ENCODE data around the gene CNNM4.

CNNM4 gene

DNA sequence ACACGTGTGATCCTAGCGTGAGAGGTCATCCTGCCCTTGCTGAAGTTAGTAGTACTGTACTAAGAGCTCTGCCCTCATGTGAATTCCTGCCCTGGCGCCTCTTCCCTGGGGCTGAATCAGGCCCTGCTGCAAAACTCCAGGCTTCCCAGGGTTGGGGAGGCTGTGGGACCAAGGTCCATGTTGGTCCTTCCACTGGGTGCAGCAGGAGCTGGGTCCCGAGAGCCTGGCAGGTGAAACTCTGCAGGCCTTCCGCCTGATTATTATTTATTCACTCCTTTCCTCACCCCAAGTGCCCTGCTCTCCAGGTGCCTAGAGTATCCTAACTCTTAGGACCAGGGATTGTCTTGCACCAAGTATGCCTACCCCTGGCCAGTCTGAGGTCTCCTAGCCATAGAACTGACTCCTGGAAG is 50.1 kb downstream of the CNNM4 start:
- no peak for DNase-seq (ENCODE audit: low spot score)

DNA sequence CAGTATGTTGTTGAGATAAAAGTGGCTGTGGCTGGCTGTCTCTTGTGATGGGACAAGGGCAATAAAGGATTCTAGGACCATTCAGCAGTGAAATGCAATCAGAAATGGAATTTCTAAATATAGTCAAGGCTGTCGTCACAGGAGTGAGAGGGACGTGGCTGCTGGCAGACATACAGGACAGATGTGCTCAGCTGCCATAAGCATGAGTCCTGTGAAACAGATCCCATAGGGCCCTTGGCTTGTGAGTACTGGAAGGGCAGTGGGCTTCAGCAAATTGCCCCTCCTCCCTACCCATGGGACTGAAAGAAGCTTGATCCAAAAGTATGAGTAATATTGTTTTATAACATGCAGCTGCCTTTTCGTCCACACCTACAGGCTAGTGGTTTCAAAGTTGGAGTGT is 51.2 kb downstream of the CNNM4 start:
- DNase-seq (ENCODE audit: low spot score): no peak

DNA sequence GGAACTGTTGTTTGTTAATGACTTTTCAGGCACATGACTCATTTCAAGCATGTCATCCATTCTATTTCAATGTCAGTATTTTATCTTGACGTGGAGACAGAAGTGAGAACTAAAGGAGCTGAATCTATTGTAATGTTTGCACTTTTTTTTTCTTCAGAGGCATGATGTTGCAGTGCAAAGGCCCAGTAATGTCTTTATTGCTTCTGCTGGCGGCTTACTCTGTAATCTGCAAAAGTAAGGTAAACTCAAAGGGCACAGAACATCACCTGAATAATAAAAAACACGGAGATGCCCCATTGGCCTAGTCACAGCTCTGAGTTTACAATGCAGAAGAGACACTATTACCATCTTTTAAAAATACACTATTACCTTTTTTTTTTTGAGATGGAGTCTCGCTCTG is 53.0 kb downstream of the CNNM4 start:
- no peak for DNase-seq (ENCODE audit: low spot score)

DNA sequence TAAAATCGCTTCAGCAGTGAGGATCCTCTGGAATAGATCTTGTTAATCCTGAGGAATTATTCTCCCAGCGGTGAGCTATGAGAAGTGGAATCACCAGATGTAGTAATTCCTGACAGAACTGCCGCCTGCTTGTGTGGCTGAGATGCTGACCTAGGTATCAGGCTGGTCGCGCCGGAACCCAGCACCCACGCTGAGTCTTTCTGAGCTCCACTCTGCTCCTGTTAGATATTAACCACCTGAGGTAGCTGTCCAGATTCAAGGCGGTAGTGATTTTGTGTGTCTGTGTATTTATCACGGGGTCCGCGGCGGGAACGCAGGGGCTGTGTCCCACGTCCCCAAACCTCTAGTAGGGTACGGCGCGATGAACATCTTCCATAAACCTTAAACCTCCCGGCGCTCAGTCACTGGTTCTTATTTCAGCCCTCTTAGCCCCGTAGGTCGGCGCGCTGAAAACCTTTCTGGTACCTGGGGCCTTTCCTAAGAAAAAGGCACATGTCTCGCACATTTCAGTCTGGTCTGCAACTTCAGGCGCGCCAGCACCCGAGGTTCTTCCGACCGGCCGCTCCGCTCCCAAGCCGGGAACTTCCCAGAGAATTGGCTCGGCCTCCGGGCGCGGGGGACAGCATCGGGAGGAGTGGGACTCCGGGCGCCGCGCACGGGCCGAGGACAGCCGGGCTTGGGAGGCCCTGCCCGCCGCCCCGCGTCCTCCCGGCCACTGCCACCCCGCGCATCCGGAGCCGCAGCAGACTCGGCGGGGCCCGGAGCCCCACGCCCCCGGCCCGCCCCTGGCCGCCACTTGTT is 54.8 kb downstream of the CNNM4 start:
- DNase-seq (ENCODE audit: low spot score): no peak

DNA sequence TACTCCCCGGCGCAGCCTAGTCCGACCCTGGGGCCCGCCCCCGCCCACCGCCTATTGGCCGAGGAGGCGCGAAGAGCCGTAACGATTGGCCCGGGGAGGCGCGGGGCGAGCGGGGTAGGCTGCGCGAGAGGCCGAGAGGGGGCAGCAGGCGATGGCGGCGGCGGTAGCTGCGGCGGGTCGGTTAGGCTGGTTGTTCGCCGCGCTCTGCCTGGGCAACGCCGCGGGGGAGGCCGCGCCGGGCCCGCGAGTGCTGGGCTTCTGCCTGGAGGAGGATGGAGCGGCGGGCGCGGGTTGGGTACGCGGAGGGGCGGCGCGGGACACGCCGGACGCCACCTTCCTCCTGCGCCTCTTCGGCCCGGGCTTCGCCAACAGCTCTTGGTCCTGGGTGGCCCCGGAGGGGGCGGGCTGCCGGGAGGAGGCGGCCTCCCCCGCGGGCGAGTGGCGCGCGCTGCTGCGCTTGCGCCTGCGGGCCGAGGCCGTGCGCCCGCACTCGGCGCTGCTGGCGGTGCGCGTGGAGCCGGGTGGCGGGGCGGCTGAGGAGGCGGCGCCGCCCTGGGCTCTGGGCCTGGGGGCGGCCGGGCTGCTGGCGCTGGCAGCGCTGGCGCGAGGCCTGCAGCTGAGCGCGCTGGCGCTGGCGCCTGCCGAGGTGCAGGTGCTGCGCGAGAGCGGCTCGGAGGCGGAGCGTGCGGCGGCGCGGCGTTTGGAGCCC is 55.6 kb downstream of the CNNM4 start, which contains the start of gene CNNM3:
CNNM3 (plus strand) TSS at position 142 of the 709 bp plus-strand sequence; CDS start at position 152, 10 bp downstream.
- peak; percentile 95 for DNase-seq (ENCODE audit: low spot score)

DNA sequence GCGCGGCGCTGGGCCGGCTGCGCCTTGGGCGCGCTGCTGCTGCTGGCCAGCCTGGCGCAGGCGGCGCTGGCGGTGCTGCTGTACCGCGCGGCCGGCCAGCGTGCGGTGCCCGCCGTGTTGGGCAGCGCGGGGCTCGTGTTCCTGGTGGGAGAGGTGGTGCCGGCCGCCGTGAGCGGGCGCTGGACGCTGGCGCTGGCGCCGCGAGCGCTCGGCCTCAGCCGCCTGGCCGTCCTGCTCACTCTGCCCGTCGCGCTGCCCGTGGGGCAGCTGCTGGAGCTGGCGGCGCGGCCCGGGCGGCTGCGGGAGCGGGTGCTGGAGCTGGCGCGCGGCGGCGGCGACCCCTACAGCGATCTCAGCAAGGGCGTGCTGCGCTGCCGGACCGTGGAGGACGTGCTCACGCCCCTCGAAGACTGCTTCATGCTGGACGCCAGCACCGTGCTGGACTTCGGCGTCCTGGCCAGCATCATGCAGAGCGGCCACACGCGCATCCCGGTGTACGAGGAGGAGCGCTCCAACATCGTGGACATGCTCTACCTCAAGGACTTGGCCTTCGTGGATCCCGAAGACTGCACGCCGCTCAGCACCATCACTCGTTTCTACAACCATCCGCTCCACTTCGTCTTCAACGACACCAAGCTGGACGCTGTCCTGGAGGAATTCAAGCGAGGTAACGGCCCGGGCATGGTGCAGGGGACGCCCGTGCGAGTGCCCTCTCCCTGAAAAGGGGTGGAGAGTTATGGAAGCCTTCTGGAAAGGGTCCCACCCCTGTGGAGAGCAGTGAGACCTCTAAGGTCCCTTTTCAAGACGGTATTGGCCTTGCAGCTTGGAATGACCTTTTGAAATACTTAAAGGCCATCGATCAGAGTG is 56.4 kb downstream of the CNNM4 start:
- DNase-seq (ENCODE audit: low spot score): no peak

DNA sequence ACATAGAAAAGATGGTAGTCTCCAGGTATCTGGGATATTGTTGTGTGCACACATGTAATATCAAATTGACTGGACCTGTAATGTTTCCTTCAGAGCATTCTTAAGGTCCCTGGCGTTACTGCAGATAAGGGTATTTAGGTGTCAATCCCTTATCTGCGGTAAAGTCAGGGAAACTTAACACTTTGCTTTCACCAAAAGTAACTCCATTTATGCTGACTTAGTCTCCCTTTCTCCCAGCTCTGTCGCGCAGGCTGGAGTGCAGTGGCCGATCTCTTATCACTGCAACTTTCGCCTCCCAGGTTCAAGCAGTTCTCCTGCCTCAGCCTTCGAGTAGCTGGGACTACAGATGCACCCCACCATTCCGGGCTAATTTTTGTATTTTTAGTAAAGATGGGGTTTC is 57.2 kb downstream of the CNNM4 start:
- DNase-seq (ENCODE audit: low spot score): no peak

DNA sequence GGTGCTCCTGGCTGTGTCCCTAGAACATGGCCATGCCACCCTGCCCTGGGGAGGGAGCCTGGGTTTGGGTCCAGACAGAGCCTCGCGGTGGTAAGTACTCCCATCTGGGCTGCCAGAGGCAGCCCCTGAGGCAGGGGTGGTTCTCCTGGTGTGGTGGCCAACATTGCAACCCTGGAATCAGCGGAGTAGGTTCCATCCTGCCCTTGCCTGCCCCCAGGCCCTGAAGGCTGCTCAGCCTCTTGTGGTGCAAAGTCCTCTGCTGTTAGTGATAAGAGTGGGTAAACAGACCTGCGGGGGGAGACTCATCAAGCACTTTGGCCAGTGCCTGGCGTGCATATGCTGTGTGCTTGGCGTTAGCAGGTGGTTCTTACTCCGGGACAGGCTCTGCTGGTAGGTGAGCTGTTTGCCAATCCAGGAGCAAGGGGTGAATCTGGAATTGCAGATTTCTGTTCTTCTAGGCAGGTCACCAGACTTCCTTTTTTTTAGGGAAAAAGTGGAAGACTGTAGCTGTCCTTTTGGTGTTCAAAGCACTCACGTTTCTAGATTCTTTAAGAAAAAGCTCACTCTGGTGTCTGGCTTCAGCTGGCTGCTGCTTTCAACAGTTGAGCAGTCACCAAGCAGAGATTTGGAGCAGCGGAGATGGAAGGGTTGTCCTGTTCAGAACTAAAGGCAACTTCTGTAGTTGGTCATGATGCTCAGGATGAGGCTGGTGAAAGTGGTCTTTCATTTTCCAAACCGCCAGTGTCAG is 58.6 kb downstream of the CNNM4 start:
- DNase-seq (ENCODE audit: low spot score): no peak

DNA sequence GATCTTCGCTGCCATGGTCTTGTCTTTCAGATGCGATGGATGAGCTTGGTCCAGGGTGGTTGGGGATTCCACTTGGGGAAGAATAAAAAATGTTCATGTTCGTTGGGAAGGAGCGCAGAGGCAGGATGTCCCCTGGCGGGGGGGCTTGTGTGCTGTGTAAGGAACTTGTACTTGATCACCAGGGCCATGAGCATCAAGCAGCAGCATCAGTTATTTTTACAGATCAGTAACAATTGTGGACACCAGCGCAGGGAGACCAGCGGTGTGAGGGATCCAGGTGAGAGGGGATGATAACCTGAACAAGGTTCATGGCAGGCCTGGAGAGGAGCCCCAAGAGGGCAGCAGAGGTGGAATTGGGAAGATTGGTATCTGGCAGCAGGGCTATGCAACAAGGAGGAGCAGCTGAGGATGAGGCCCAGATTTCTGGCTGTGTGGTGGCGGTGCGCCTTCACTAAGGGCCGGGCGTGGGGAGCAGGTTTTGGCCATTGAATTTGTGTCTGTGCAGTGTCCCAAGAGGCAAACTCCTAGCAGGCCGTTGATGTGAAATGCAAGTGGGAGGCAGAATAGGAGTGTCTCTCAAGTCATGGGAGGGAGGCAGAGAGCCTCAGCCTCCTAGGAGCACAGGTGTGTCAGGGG is 59.3 kb downstream of the CNNM4 start:
- DNase-seq (ENCODE audit: low spot score): no peak

DNA sequence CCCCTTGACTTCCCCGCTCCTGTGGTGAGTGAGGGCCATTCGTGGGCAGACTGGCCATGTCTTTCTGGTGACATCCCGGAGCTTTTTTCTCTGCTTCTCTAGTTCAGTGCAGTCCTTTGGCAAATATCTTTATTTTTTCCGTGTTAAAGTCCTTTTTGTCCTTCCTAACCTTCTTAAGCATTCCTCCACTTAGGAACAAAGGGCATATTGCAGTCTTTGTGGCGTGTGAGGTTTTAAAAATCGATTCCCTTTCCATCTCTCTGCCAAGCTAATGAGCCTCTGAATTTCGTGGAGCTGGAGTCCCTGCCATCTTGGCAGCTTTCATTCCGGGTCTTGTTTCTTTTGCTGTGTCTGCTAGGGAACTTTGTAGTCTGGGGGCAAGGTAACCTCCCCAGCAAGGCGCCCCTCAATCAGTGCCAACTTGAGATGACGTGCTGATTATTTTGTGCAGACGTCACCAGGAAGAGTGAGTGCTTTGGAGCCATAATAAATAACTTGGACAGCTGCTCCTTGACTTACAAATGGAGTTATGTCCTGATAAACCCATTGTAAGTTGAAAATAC is 60.5 kb downstream of the CNNM4 start:
- no peak for DNase-seq (ENCODE audit: low spot score)

DNA sequence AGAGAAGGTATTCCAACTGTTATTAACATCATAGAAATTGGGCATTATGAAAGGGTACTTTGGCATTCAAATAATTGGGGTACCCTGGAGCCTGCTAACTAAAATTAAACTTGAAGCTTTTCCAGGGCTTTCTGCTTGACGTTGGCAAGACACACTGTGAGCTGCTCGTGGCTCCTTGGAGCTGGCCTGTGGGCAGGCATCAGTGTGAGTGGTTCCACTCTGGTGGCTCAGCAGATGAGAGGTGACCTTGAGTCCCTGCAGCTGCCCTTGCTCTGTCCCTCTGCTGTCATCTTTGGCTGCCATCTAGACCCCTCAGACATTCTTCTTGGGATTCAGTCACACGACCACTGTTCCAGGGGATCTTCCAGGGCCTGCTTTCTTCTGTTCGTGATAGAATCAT is 62.1 kb downstream of the CNNM4 start:
- no peak for DNase-seq (ENCODE audit: low spot score)

DNA sequence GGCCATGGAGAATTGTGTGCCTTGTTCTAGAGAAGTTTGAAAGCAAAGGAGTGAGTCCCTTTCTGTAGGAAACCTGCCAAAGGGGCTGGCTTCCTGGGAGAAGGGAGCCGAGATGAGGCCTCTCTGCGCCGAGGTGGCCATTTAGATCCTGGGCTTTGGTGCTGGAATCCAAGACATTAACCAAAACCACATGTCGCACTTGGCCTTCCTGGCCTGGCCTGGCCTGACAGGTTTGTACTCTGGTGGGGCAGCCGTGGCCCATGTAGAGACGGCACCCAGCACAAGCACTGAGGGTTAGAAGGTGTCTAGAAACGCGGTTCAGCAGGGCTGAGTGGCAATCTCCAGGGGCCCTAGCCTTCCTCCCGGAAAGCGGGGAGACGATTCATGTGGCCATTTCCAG is 62.5 kb downstream of the CNNM4 start:
- DNase-seq (ENCODE audit: low spot score): no peak

DNA sequence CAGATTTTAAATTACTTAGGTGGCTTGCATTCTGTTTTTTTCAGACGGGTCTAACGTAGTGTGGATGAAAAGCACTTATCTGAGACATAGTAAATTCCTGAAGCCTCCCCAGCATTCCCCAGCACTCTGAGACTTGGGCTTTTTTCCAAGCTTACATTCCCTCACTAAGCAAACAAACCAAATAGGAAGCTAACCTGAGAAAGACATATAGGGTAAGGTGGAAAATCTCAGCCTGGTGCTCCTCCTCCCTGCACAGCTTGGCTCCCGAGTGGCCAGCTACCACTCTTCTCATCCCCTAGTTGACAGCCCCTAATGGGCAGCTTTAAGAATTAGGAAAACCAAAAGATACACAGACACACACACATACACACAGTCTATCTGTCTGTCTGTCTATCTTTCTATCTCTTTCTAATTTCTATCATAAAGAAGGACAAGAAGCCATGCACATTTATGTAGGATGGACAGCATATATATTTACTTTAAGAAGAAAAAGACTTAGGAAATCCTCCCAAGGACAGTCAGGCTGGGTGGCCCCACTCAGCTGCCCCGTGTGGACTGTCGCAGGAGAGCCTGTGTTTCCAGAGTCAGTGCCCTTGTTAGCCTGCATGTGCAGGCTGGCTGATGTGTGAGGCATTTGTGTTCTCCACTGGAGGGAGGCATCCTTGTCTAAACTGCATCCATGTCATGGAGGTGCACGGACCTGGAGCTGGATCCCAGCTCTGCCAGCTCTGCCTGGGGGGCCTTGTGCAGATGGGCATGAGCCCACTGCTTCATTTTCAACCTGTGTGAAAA is 63.6 kb downstream of the CNNM4 start:
- DNase-seq (ENCODE audit: low spot score): no peak

DNA sequence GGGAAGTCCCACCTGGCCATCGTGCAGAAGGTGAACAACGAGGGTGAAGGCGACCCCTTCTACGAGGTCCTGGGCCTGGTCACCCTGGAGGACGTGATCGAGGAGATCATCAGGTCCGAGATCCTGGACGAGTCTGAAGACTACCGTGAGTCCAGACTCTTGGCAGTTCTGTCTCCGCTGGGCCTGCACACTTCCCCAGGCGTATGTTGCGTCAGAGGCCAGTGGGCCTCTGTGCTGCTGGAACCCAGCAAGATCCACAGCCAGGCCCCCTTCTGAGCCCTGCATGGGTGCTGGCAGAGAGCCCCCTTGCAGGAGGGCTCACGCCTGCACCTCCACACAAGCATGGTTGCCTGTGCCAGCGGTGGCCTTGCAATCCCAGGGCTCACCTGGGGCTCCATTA is 64.4 kb downstream of the CNNM4 start:
- DNase-seq (ENCODE audit: low spot score): no peak

DNA sequence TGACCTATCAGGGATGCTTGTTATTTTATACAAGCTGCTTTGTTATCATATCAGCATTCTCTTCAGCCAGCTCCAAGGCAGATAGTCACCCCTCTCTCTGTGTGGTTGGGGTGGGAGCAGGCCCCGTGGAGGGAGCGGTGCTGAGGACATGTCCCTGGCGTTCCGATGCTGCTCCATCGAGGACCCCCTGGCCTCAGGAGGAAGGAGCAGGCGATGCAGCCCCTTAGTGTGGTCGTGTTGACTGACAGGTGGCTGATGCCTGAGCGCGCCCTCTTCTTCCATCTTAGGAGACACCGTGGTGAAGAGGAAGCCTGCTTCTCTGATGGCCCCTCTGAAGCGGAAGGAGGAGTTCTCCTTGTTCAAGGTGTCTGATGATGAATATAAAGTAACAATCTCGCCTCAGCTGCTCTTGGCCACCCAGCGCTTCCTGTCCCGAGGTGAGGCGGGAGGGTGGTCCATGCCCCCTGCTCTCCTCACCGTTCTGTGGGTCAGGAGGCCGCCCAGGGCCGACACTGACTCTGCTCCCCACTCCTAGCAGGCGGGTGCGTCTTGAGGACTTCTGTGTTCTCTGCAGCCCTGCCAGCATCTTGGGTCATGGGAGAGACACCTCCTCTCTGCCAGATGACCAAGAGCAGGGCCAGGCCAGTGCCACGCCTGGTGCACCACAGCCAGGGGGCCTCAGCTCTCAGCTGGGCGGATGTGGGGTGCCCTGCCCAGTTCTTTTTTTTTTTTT is 66.0 kb downstream of the CNNM4 start:
- DNase-seq (ENCODE audit: low spot score): no peak

DNA sequence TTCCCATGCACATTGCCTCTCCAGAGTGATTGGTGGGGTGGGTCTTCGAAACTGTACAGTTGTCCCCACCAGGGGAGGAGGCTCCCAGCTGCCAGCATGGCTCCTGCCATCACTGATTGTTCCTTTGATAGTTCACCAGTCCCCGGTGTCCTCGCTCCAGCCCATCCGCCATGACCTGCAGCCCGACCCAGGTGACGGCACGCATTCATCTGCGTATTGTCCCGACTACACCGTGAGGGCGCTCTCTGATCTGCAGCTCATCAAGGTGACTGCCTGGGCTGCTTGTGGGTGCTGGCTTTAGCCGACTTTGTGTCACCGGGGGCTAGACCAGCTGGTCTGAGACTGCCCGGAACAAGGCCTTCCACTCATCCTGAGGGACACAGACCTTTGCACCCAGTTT is 67.7 kb downstream of the CNNM4 start:
- DNase-seq (ENCODE audit: low spot score): no peak

DNA sequence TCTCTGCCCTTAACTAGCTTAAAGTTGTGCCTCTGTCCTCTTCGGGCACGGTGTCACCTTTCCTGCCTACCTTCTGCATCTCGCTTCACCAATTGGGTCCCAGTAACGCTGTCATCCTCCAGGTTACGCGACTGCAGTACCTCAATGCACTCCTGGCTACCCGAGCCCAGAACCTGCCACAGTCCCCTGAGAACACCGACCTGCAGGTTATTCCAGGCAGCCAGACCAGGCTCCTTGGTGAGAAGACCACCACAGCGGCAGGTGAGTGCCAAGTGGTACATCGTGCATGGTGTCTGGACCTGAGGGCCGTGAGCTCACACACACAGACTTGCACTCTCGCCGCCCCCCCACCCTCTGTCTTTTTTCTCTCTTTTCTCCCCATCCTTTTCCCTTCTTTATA is 68.2 kb downstream of the CNNM4 start:
- DNase-seq (ENCODE audit: low spot score): no peak

DNA sequence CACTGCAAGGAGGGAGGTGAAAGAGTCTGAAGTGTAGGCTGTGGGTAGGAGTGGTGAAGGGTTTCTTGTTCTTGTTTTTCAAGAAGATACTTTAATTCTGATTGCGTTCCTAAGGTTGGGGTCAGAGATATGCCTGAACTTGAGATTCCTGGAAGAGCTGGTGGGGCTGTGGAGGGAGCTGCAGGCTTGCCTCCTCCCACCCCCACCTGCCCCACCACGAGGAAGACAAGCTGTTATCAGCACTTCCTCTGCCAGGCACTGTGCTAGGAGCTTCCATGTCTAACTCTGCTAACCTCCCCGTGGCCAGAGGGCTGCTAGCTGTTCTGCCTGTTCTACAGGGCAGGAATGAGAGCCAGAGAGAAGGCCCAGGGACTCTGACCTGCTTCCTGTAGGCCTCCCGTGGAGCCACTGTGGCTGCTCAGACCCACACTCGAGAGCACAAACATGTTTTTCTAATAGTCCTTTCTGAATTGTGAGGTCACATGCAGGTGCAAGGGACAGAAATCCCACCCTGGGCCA is 69.4 kb downstream of the CNNM4 start:
- DNase-seq (ENCODE audit: low spot score): no peak

DNA sequence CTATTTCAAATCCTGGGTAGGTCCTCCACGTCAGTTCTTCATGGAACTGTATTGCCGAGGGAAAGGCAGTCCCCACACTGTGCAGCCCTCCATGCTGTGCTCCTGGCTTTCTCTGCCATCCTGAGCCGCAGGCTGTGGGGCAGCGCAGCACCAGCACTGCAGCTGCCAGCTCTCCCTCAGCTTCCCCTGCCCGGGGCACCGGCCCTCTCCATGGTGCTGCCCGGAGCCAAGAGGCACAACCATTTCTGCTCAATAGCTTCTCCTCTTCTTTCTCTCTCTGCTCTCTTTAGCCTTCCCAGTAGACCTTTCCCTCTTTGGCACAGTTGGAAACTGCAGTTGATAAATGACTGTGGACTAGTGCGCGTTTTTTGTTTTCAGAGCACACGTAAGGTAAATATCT is 71.0 kb downstream of the CNNM4 start:
- no peak for DNase-seq (ENCODE audit: low spot score)
